AG04450 (cell line): ENCODE measurements around the gene PTGDR. TPM values are rescaled to one million over a fixed set of nuclear protein-coding genes. Genes with fewer than 3 reads are reported as not detected.

ENCODE experiments used
- CTCF ChIA-PET: fragments of 300-600, 350-600 bp; formaldehyde crosslinking; extraction: SDS; loops from one replicate; lab custom pipeline; 2022; ENCODE audit warnings: antibody characterized with exemption, inconsistent platforms; lab: Charles Lee
- POLR2A ChIA-PET: fragments of 350-600 bp; formaldehyde crosslinking; extraction: SDS; loops from one replicate; lab custom pipeline; 2021; ENCODE audit warnings: antibody characterized with exemption, inconsistent platforms; lab: Yijun Ruan, JAX
- DNase-seq: peaks from one replicate; pipeline ENCODE4 v3.0.0-alpha.2; 2011; ENCODE audit warnings: low read depth, low spot score
- H3K27ac ChIP-seq: one replicate; pipeline ENCODE4 v1.5.1; 2012; ENCODE audit warnings: low read depth, low read length, control low read depth
- H3K27me3 ChIP-seq: one replicate; pipeline ENCODE4 v1.6.0; 2012; ENCODE audit warnings: low read length; ENCODE audit not compliant: control insufficient read depth, insufficient read depth
- H3K4me3 ChIP-seq: 2 replicates; pipeline ENCODE4 v1.5.1; 2011; ENCODE audit warnings: mild to moderate bottlenecking, low read depth, low read length, control low read depth
- H3K9me3 ChIP-seq: 2 replicates; pipeline ENCODE4 v1.5.1; 2012; ENCODE audit warnings: low read length; ENCODE audit not compliant: control insufficient read depth, insufficient read depth
- polyA plus RNA-seq: library from polyadenylated mRNA; depleted of rRNA; stranded (reverse); fragments of >200 nt; gene quantifications from 2 replicates; pipeline ENCODE4 v1.2.3, GENCODE V29; 2011
- TF ChIP-seq, protein P1 (sequence below): IDR thresholded peaks from 2 replicates; pipeline ENCODE4 v1.5.1; 2011; ENCODE audit warnings: low read depth, low read length, control low read depth, inconsistent platforms

PTGDR gene
- polyA plus RNA-seq, 1 experiment, result not detected

DNA sequence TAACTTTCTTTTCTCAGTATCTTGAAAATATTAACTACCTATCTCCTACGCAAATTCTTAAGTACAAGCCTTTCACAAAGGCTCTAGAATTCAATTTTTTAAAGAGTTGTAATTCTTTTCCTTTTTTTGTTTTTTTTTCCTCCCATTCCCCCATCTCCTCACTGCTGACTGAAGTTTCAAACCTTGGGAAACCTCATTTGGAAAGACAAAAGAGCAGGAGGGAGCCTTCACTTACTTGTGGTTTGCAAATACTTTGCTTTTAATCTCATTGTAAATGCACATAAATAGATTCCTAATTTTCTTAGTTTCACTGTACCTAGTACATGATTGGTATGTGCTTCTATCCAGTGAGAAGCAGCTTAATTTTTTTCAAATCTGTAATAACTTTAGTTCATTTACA lies 15.8 kb upstream of the PTGDR start:
- POLR2A ChIA-PET, result no interaction called here
- peaks cover 12% of the 10 kb centered on the region for H3K27me3 ChIP-seq
- no peak overlapping the region for H3K4me3 ChIP-seq
- CTCF ChIA-PET, result no interaction called here
- H3K9me3 ChIP-seq, result no peaks in the 10 kb centered on the region
- no peak for DNase-seq
- TF ChIP-seq, protein P1, sequence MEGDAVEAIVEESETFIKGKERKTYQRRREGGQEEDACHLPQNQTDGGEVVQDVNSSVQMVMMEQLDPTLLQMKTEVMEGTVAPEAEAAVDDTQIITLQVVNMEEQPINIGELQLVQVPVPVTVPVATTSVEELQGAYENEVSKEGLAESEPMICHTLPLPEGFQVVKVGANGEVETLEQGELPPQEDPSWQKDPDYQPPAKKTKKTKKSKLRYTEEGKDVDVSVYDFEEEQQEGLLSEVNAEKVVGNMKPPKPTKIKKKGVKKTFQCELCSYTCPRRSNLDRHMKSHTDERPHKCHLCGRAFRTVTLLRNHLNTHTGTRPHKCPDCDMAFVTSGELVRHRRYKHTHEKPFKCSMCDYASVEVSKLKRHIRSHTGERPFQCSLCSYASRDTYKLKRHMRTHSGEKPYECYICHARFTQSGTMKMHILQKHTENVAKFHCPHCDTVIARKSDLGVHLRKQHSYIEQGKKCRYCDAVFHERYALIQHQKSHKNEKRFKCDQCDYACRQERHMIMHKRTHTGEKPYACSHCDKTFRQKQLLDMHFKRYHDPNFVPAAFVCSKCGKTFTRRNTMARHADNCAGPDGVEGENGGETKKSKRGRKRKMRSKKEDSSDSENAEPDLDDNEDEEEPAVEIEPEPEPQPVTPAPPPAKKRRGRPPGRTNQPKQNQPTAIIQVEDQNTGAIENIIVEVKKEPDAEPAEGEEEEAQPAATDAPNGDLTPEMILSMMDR, result no peak
- no peak overlapping the region for H3K27ac ChIP-seq

DNA sequence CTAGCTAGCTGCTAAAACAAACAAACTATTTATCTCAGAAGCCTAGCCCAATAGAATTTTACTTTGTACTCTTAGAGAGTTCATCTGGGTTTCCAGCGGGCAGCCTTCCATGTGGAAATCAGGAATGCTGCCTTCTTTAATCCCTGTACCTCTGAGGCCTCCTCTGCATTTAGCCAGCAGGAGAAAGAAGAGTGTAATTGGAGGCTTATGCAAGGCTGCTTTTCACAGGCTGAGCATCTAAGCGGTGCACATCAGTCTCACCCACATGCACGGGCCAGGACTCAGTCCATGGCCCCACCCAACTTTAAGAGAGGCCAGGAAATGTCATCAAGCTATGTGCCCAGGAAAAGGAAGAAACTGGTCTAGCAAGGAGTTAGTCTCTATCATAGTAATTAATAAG lies 14.0 kb upstream of the PTGDR start:
- Histone ChIP-seq H3K27me3 (peaks cover 12% of the 10 kb centered on the region), H3K27ac (no peak overlapping the region), H3K9me3 (no peaks in the 10 kb centered on the region), H3K4me3 (no peak overlapping the region)
- POLR2A ChIA-PET, result no interaction called here
- no peak for DNase-seq
- CTCF ChIA-PET, result no interaction called here
- TF ChIP-seq, protein P1, result no peak

- Histone ChIP-seq H3K9me3 (no peaks in the 10 kb centered on the region), H3K27me3 (peaks cover 12% of the 10 kb centered on the region), H3K27ac (no peak overlapping the region), H3K4me3 (no peak overlapping the region)
- no peak for DNase-seq
- POLR2A ChIA-PET, result no interaction called here
- TF ChIP-seq, protein P1, result no peak
- CTCF ChIA-PET, result no interaction called here
Observed at GRCh38 chr14:52254086-52254485, 13.4 kb upstream of the PTGDR start.

GRCh38 chr14:52258783-52259182 lies 8.7 kb upstream of the PTGDR start:
- H3K27me3 ChIP-seq, result peaks cover 5% of the 10 kb centered on the region
- CTCF ChIA-PET, result no interaction called here
- H3K9me3 ChIP-seq, result no peaks in the 10 kb centered on the region
- POLR2A ChIA-PET, result no interaction called here
- H3K27ac ChIP-seq, result no peak overlapping the region
- no peak for DNase-seq
- TF ChIP-seq, protein P1, result no peak
- no peak overlapping the region for H3K4me3 ChIP-seq

DNA sequence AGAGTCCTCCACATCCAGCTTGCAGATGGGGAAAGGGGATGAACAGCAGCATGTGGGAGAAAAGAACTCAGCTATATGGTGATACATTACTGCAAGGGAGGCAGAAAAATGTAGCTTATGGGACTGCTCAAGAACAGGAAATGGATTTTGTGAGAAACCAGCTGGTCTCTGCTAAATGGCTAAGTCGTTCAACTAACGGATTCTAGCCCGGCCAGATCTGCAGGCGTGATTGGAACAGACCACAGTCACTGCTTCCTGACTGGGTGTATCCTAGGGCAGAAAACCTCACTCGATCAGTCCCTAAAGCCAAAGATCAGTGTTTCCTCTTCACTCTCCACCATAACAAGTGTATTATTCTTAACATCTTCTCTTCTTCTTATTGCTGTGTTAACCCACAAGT lies 8.1 kb upstream of the PTGDR start:
- Histone ChIP-seq H3K27ac (no peak overlapping the region), H3K9me3 (no peaks in the 10 kb centered on the region), H3K27me3 (peaks cover 5% of the 10 kb centered on the region), H3K4me3 (no peak overlapping the region)
- CTCF ChIA-PET, result interaction anchor here (1.0 kb wide), 1 partner anchor 281 kb away, joined by 3 read pairs; no protein-coding TSS in a partner anchor
- POLR2A ChIA-PET, result no interaction called here
- TF ChIP-seq, protein P1, result no peak
- DNase-seq, result no peak
